ENCODE data around the gene SORCS3. TPM values are rescaled to one million over a fixed set of nuclear protein-coding genes. Genes with fewer than 3 reads are reported as not detected.

SORCS3 gene
- total RNA-seq, 1 experiment from 2014 or later: not detected

DNA sequence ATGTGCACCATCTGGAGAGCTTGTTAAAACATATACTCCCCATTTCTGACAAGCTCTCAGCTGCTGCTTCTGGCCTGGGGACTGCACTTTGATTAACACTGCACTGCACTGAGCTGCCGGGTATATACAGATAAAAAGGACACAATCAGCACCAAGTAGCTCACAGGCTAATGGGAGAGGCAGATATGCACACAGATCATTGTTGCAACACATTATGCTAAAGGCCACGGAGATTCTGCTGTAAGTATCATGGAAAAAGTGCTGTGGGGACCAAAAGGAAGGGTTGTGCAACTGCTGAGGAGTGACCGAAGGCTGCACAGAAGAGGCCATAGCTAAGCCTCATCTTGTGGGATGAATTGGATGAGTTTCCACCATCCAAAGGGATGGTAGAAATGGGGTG lies 455.2 kb downstream of the SORCS3 start (continued):
- TF ChIP-seq, protein P1, sequence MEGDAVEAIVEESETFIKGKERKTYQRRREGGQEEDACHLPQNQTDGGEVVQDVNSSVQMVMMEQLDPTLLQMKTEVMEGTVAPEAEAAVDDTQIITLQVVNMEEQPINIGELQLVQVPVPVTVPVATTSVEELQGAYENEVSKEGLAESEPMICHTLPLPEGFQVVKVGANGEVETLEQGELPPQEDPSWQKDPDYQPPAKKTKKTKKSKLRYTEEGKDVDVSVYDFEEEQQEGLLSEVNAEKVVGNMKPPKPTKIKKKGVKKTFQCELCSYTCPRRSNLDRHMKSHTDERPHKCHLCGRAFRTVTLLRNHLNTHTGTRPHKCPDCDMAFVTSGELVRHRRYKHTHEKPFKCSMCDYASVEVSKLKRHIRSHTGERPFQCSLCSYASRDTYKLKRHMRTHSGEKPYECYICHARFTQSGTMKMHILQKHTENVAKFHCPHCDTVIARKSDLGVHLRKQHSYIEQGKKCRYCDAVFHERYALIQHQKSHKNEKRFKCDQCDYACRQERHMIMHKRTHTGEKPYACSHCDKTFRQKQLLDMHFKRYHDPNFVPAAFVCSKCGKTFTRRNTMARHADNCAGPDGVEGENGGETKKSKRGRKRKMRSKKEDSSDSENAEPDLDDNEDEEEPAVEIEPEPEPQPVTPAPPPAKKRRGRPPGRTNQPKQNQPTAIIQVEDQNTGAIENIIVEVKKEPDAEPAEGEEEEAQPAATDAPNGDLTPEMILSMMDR (IDR thresholded peaks at IDR 0.05 in 2 of 3, conservative IDR thresholded peaks at IDR 0.05 in 1 of 3; ENCODE audit: borderline replicate concordance in 1 of 3, insufficient read depth in 1 of 3, low read depth in 2 of 3, low read length in 2 of 3): no peak

DNA sequence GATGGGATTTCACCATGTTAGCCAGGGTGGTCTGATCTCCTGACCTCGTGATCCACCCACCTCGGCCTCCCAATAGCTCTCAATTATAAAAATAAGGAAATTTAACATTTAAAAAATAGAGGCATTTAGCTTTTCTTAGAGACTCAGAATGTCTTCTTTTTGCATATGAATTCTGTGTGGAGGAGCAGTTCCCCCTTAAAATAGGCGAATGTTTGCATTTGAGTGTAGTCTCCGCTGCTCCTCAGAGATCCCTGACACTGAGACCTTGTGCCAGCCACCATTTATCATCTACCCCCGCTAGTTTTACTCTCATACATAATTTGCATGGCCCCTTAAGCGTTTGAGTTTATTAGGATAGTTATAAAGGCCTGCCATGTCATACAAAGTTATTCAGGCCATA lies 461.9 kb downstream of the SORCS3 start:
- no peaks in the 10 kb centered on the region for H3K36me3 ChIP-seq (ENCODE audit: control insufficient read depth in 1 of 2, insufficient read depth in 2 of 2, low read length in 2 of 2)
- H3K9ac ChIP-seq (ENCODE audit: low read length): no peak overlapping the region
- ChIA-PET RAD21 (ENCODE audit: low non-redundant PET in 1 of 2, low total read pairs in 2 of 2, uncharacterized antibody in 2 of 2, unreplicated experiment in 2 of 2) (no interaction called here), CTCF (no interaction called here), POLR2A (no interaction called here)
- DNase-seq (ENCODE audit: low read depth, low spot score): no peak
- H3K9me3 ChIP-seq (ENCODE audit: control insufficient read depth in 1 of 2, insufficient read depth in 1 of 2, low read depth in 1 of 2, low read length in 2 of 2): no peaks in the 10 kb centered on the region
- no peak overlapping the region for H3K4me3 ChIP-seq (replicated peaks in 1 of 2; ENCODE audit: low read depth in 1 of 2, low read length in 2 of 2)
- no TSS peak for BruUV-seq (replicated peaks)
- H3K79me2 ChIP-seq (ENCODE audit: insufficient read depth, low read length): no peaks in the 10 kb centered on the region
- H3K27ac ChIP-seq (ENCODE audit: low read depth, low read length): no peak overlapping the region
- H3K4me2 ChIP-seq (ENCODE audit: low read length): no peak overlapping the region
- H3K4me1 ChIP-seq (ENCODE audit: control insufficient read depth in 1 of 2, insufficient read depth in 2 of 2, low read length in 2 of 2): no peaks in the 10 kb centered on the region
- intact Hi-C loops (cut with micrococcal nuclease): no loop called here
- H3K27me3 ChIP-seq (ENCODE audit: insufficient read depth, low read length): 0 out of 2 replicates have a peak, but pooled peaks cover 2% of the 10 kb centered on the region
- H3K9me2 ChIP-seq (ENCODE audit: insufficient read depth): no peaks in the 10 kb centered on the region
- TF ChIP-seq SIN3A (IDR thresholded peaks at IDR 0.05; ENCODE audit: low read depth) (no peak), EZH2 (IDR thresholded peaks at IDR 0.05) (no peak), ZNF274 (IDR thresholded peaks at IDR 0.05; ENCODE audit: low read depth, low read length) (no peak), FOSL1 (IDR thresholded peaks at IDR 0.05; ENCODE audit: low read depth) (no peak), YY1 (IDR thresholded peaks at IDR 0.05; ENCODE audit: extremely low read depth, insufficient replicate concordance, low read depth, low read length) (no peak)
- TF ChIP-seq, protein P2, sequence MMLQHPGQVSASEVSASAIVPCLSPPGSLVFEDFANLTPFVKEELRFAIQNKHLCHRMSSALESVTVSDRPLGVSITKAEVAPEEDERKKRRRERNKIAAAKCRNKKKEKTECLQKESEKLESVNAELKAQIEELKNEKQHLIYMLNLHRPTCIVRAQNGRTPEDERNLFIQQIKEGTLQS (IDR thresholded peaks at IDR 0.05): no peak
- no peak for ATAC-seq
- H2AFZ ChIP-seq (ENCODE audit: low read depth, low read length, poor library complexity, severe bottlenecking): no peak overlapping the region
- no peaks in the 10 kb centered on the region for H4K20me1 ChIP-seq (ENCODE audit: insufficient read depth)
